Kidney (tissue), 14 donors: Measurements from ENCODE around the gene OLR1. TPM values are rescaled to one million over a fixed set of nuclear protein-coding genes. Genes with fewer than 3 reads are reported as not detected.

Experiments
- DNase-seq, 5 donors: peaks; one replicate each; pipeline ENCODE4 v3.0.0-alpha.2; 2013 to 2020
- FAIRE-seq: peaks from 2 replicates; lab custom pipeline; 2012; peaks lifted over from hg19 to GRCh38; lab: Jason Lieb, UNC
- H3K27ac ChIP-seq, 2 donors: one replicate each; pipeline ENCODE4 v1.7.0; 2013; ENCODE audit warnings: low read depth in 2 of 2, low read length in 2 of 2, inconsistent platforms in 1 of 2
- H3K27me3 ChIP-seq: one replicate; pipeline ENCODE4 v1.7.1; 2013; ENCODE audit warnings: low read length, inconsistent platforms; ENCODE audit not compliant: control insufficient read depth, insufficient read depth
- H3K36me3 ChIP-seq, 3 donors: one replicate each; pipeline versions ENCODE4 v1.7.0 to v1.7.1; 2013; ENCODE audit warnings: low read length in 3 of 3, control low read depth in 1 of 3, inconsistent platforms in 1 of 3; ENCODE audit not compliant: insufficient read depth in 3 of 3, control insufficient read depth in 2 of 3
- H3K4me1 ChIP-seq, 3 donors: one replicate each; pipeline versions ENCODE4 v1.7.0 to v1.7.1; 2013; ENCODE audit warnings: low read length in 3 of 3, inconsistent platforms in 1 of 3, low read depth in 1 of 3; ENCODE audit not compliant: control insufficient read depth in 2 of 3, insufficient read depth in 2 of 3
- H3K4me3 ChIP-seq, 3 donors: one replicate each; pipeline versions ENCODE4 v1.7.0 to v1.8.1; 2013; ENCODE audit warnings: low read length in 3 of 3, control low read depth in 1 of 3, inconsistent platforms in 1 of 3
- H3K9ac ChIP-seq, 3 donors: one replicate each; pipeline versions ENCODE4 v1.7.0 to v1.7.1; 2013; ENCODE audit warnings: low read length in 3 of 3, control low read depth in 1 of 3, inconsistent platforms in 1 of 3
- H3K9me3 ChIP-seq, 3 donors: one replicate each; pipeline versions ENCODE4 v1.7.0 to v1.7.1; 2013; ENCODE audit warnings: low read length in 3 of 3, control low read depth in 1 of 3, inconsistent platforms in 1 of 3; ENCODE audit not compliant: control insufficient read depth in 2 of 3, insufficient read depth in 1 of 3
- CTCF ChIP-seq: IDR thresholded peaks from 3 replicates; pipeline ENCODE4 v1.5.1; 2012; ENCODE audit warnings: mild to moderate bottlenecking, moderate library complexity, borderline replicate concordance; ENCODE audit not compliant: insufficient read depth; ENCODE audit errors: extremely low read depth
- intact Hi-C: fragments of 100-400 bp; cut with DNase I; formaldehyde crosslinking; loops from one replicate; pipeline ENCODE4 v1.11.1; 2022
- polyA plus RNA-seq: library from polyadenylated mRNA; stranded (reverse); fragments of 350-450 nt; fragmentation: Illumina TruSeq; extraction: RNeasy Lipid Tissue Mini Kit (QIAGEN cat#74804); gene quantifications from one replicate; pipeline ENCODE4 v1.2.3, GENCODE V29; 2014; ENCODE audit warnings: low read depth, low replicate concordance; ENCODE audit not compliant: insufficient read depth
- total RNA-seq: library from RNA; stranded (reverse); fragmentation: NEBNext Ultra II Directional; extraction: Animal tissue kit (Norgen Biotek cat#: 25700); gene quantifications from one replicate; pipeline ENCODE4 v1.2.1, GENCODE V29; 2021
- donor health status: control.
- donor health status: control.
- donor health status: control.
- donor health status: control.
- donor health status: control.
- donor health status: DM: yes; HTN: yes; CAD: no.
- donor health status: Normal renal cell carcinoma (clear cell type).

OLR1 gene
- total and polyA plus RNA-seq, 2 donors from 2014 or later, result 6.7 to 11.5 TPM

GRCh38 chr12:10213168-10214135 is 41.5 kb upstream of the OLR1 start:
- TF ChIP-seq CTCF, result no peak
- H3K9me3 ChIP-seq, result no peaks in the 10 kb centered on the region
- FAIRE-seq (no peak), DNase-seq (peak; percentile 73 to 90 (median 86))
- peaks cover 0 to 5% (median 0%) of the 10 kb centered on the region in 3 donors for H3K4me1 ChIP-seq
- H3K27me3 ChIP-seq, result no peaks in the 10 kb centered on the region
- H3K36me3 ChIP-seq, result peaks cover 0 to 12% (median 3%) of the 10 kb centered on the region in 3 donors
- intact Hi-C loops, result no loop called here
- peak overlapping the region; percentile 90 to 100 (median 98) for H3K4me3 ChIP-seq
- peak overlapping the region; percentile 89 to 100 (median 96) for H3K9ac ChIP-seq
- H3K27ac ChIP-seq, result peak overlapping the region; percentile 99 to 100

- H3K9me3 ChIP-seq, result no peaks in the 10 kb centered on the region
- no peaks in the 10 kb centered on the region for H3K27me3 ChIP-seq
- peaks cover 0 to 5% (median 0%) of the 10 kb centered on the region in 3 donors for H3K4me1 ChIP-seq
- peak within 1 kb of the TSS; percentile 99 to 100 for H3K27ac ChIP-seq
- no peak for FAIRE-seq
- intact Hi-C loops, result no loop called here
- DNase-seq, result peak; percentile 85 to 95 (median 92)
- no peak for TF ChIP-seq CTCF
- peaks cover 0 to 5% (median 0%) of the 10 kb centered on the region in 3 donors for H3K36me3 ChIP-seq
- H3K4me3 ChIP-seq, result peak within 1 kb of the TSS; percentile 90 to 100 (median 98)
- H3K9ac ChIP-seq, result peak within 1 kb of the TSS; percentile 89 to 100 (median 96)
Measured at GRCh38 chr12:10212739-10213131, 40.8 kb upstream of the OLR1 start, which contains the start of gene GABARAPL1. Gene GABARAPL1 (plus strand): TSS chr12:10212877. CDS start chr12:10213130, 253 bp downstream.

- FAIRE-seq (peak; percentile 98), DNase-seq (peak; percentile 96 to 99 (median 96))
- peaks cover 0 to 5% (median 0%) of the 10 kb centered on the region in 3 donors for H3K4me1 ChIP-seq
- TF ChIP-seq CTCF, result no peak
- H3K9me3 ChIP-seq, result no peaks in the 10 kb centered on the region
- H3K27ac ChIP-seq, result peak overlapping the region; percentile 99 to 100
- intact Hi-C loops, result no loop called here
- H3K4me3 ChIP-seq, result peak overlapping the region in 2 of 3 donors; percentile 90 to 100
- H3K27me3 ChIP-seq, result no peaks in the 10 kb centered on the region
- peaks cover 0 to 2% (median 0%) of the 10 kb centered on the region in 3 donors for H3K36me3 ChIP-seq
- peak overlapping the region; percentile 20 to 100 (median 89) for H3K9ac ChIP-seq
Measured at GRCh38 chr12:10211940-10212738, 40.2 kb upstream of the OLR1 start.
